Activated CD4-positive, alpha-beta T cell treated with anti-CD3 and anti-CD28 coated beads for 1 hour (primary cell): ENCODE results near the gene GPR18.

Source experiments
- DNase-seq: peaks from one replicate; pipeline ENCODE4 v3.0.0-alpha.2; 2020

Gene GPR18

GRCh38 chr13:99205621-99206220 lies 52.5 kb downstream of the GPR18 start:
- no peak for DNase-seq
